Mucosa of stomach (tissue), 1 donor: ENCODE results near the gene CD300A.

ENCODE experiments used
- H3K27me3 ChIP-seq: one replicate; pipeline ENCODE4 v1.7.0; 2013; ENCODE audit warnings: mild to moderate bottlenecking, low read length; ENCODE audit not compliant: control insufficient read depth, insufficient read depth
- H3K36me3 ChIP-seq: one replicate; pipeline ENCODE4 v1.7.0; 2013; ENCODE audit warnings: low read length; ENCODE audit not compliant: control insufficient read depth, insufficient read depth
- H3K4me1 ChIP-seq: one replicate; pipeline ENCODE4 v1.7.0; 2013; ENCODE audit warnings: mild to moderate bottlenecking, low read length; ENCODE audit not compliant: control insufficient read depth, insufficient read depth
- H3K4me3 ChIP-seq: one replicate; pipeline ENCODE4 v1.7.0; 2013; ENCODE audit warnings: low read length
- H3K9ac ChIP-seq: one replicate; pipeline ENCODE4 v1.7.0; 2013; ENCODE audit warnings: mild to moderate bottlenecking, low read length, moderate library complexity
- H3K9me3 ChIP-seq: one replicate; pipeline ENCODE4 v1.7.0; 2013; ENCODE audit warnings: mild to moderate bottlenecking, low read length, moderate library complexity; ENCODE audit not compliant: control insufficient read depth
- donor health status: Pancreatic carcinoma.

CD300A gene

GRCh38 chr17:74520016-74520434 lies 53.6 kb downstream of the CD300A start:
- Histone ChIP-seq H3K9ac (no peak overlapping the region), H3K36me3 (no peaks in the 10 kb centered on the region), H3K27me3 (no peaks in the 10 kb centered on the region), H3K9me3 (no peaks in the 10 kb centered on the region), H3K4me1 (no peaks in the 10 kb centered on the region), H3K4me3 (no peak overlapping the region)

- Histone ChIP-seq H3K36me3 (no peaks in the 10 kb centered on the region), H3K9me3 (no peaks in the 10 kb centered on the region), H3K9ac (no peak overlapping the region), H3K27me3 (no peaks in the 10 kb centered on the region), H3K4me3 (no peak overlapping the region), H3K4me1 (no peaks in the 10 kb centered on the region)
Observed at GRCh38 chr17:74520790-74521480, 54.5 kb downstream of the CD300A start.

- H3K4me1 ChIP-seq, result no peaks in the 10 kb centered on the region
- H3K36me3 ChIP-seq, result no peaks in the 10 kb centered on the region
- no peak overlapping the region for H3K4me3 ChIP-seq
- no peaks in the 10 kb centered on the region for H3K9me3 ChIP-seq
- H3K27me3 ChIP-seq, result no peaks in the 10 kb centered on the region
- no peak overlapping the region for H3K9ac ChIP-seq
Observed at GRCh38 chr17:74521701-74522201, 55.3 kb downstream of the CD300A start.

- H3K9me3 ChIP-seq, result no peaks in the 10 kb centered on the region
- no peak overlapping the region for H3K4me3 ChIP-seq
- H3K36me3 ChIP-seq, result no peaks in the 10 kb centered on the region
- H3K27me3 ChIP-seq, result no peaks in the 10 kb centered on the region
- no peaks in the 10 kb centered on the region for H3K4me1 ChIP-seq
- H3K9ac ChIP-seq, result no peak overlapping the region
Observed at GRCh38 chr17:74522381-74523105, 56.1 kb downstream of the CD300A start.

GRCh38 chr17:74523308-74523707 lies 56.9 kb downstream of the CD300A start:
- H3K4me1 ChIP-seq, result no peaks in the 10 kb centered on the region
- no peaks in the 10 kb centered on the region for H3K9me3 ChIP-seq
- no peaks in the 10 kb centered on the region for H3K36me3 ChIP-seq
- no peak overlapping the region for H3K4me3 ChIP-seq
- H3K27me3 ChIP-seq, result no peaks in the 10 kb centered on the region
- no peak overlapping the region for H3K9ac ChIP-seq

GRCh38 chr17:74524653-74525464 lies 58.4 kb downstream of the CD300A start:
- H3K9ac ChIP-seq, result no peak overlapping the region
- H3K27me3 ChIP-seq, result no peaks in the 10 kb centered on the region
- no peaks in the 10 kb centered on the region for H3K4me1 ChIP-seq
- no peaks in the 10 kb centered on the region for H3K36me3 ChIP-seq
- H3K9me3 ChIP-seq, result no peaks in the 10 kb centered on the region
- H3K4me3 ChIP-seq, result no peak overlapping the region

- H3K9me3 ChIP-seq, result no peaks in the 10 kb centered on the region
- H3K9ac ChIP-seq, result no peak overlapping the region
- no peaks in the 10 kb centered on the region for H3K4me1 ChIP-seq
- H3K36me3 ChIP-seq, result no peaks in the 10 kb centered on the region
- H3K4me3 ChIP-seq, result no peak overlapping the region
- H3K27me3 ChIP-seq, result no peaks in the 10 kb centered on the region
Observed at GRCh38 chr17:74525465-74525725, 59.0 kb downstream of the CD300A start.

GRCh38 chr17:74525781-74526288 lies 59.4 kb downstream of the CD300A start:
- Histone ChIP-seq H3K4me1 (no peaks in the 10 kb centered on the region), H3K36me3 (no peaks in the 10 kb centered on the region)

GRCh38 chr17:74526681-74527080 lies 60.2 kb downstream of the CD300A start:
- Histone ChIP-seq H3K4me3 (no peak overlapping the region), H3K36me3 (no peaks in the 10 kb centered on the region), H3K4me1 (no peaks in the 10 kb centered on the region), H3K9me3 (no peaks in the 10 kb centered on the region), H3K27me3 (no peaks in the 10 kb centered on the region), H3K9ac (no peak overlapping the region)

More at GRCh38 chr17:74525781-74526288, 59.4 kb downstream of the CD300A start:
- no peaks in the 10 kb centered on the region for H3K9me3 ChIP-seq
- H3K27me3 ChIP-seq, result no peaks in the 10 kb centered on the region
- H3K4me3 ChIP-seq, result no peak overlapping the region
- no peak overlapping the region for H3K9ac ChIP-seq

- Histone ChIP-seq H3K9ac (no peak overlapping the region), H3K4me1 (no peaks in the 10 kb centered on the region), H3K4me3 (no peak overlapping the region), H3K27me3 (no peaks in the 10 kb centered on the region), H3K9me3 (no peaks in the 10 kb centered on the region), H3K36me3 (no peaks in the 10 kb centered on the region)
Observed at GRCh38 chr17:74527081-74527480, 60.6 kb downstream of the CD300A start.

GRCh38 chr17:74527756-74528155 lies 61.3 kb downstream of the CD300A start:
- Histone ChIP-seq H3K9ac (no peak overlapping the region), H3K27me3 (no peaks in the 10 kb centered on the region), H3K9me3 (no peaks in the 10 kb centered on the region), H3K4me1 (no peaks in the 10 kb centered on the region), H3K36me3 (no peaks in the 10 kb centered on the region), H3K4me3 (no peak overlapping the region)
